Common myeloid progenitor, CD34-positive (primary cell): Measurements from ENCODE around the gene TNP2.
"Not testable (repeated sequence)": the region's sequence is repeated elsewhere in the genome, so short reads cannot be mapped to it uniquely, and the experiment has no call there.

Source experiments
- CTCF ChIA-PET: fragments of 350-600 bp; sonication (Branson Sonifier 250); formaldehyde crosslinking; loops from one replicate; lab custom pipeline; 2021; ENCODE audit warnings: antibody characterized with exemption; lab: Charles Lee
- POLR2A ChIA-PET: fragments of 350-600 bp; sonication (Branson Sonifier 250); formaldehyde crosslinking; loops from one replicate; lab custom pipeline; 2021; ENCODE audit warnings: antibody characterized with exemption; lab: Charles Lee
- DNase-seq, 3 donors: peaks; one replicate each; pipeline versions ENCODE4 v3.0.0 to v3.0.0-alpha.2; 2013
- H3K27ac ChIP-seq, 2 experiments: 1 replicate in 1 of 2; 2 replicates in 1 of 2; pipeline ENCODE4 v1.7.0; 2013; ENCODE audit warnings: inconsistent platforms in 2 of 2, low read length in 2 of 2, mild to moderate bottlenecking in 2 of 2, low read depth in 1 of 2, moderate library complexity in 1 of 2; ENCODE audit not compliant: severe bottlenecking in 2 of 2, insufficient read depth in 1 of 2, poor library complexity in 1 of 2
- H3K27me3 ChIP-seq, 5 experiments: replicated peaks in 2 of 5; 1 replicate in 3 of 5; 2 replicates in 2 of 5; pipeline versions ENCODE4 v1.6.1 to v1.7.0; 2013; ENCODE audit warnings: low read length in 4 of 5, mild to moderate bottlenecking in 2 of 5, moderate library complexity in 2 of 5, inconsistent platforms in 1 of 5; ENCODE audit not compliant: insufficient read depth in 5 of 5, control insufficient read depth in 4 of 5
- H3K36me3 ChIP-seq, 4 experiments: 1 replicate in 2 of 4; 2 replicates in 2 of 4; pipeline versions ENCODE4 v1.6.1 to v1.7.0; 2013; ENCODE audit warnings: low read length in 3 of 4, control low read depth in 1 of 4, mild to moderate bottlenecking in 1 of 4; ENCODE audit not compliant: control insufficient read depth in 4 of 4, insufficient read depth in 4 of 4
- H3K4me1 ChIP-seq, 4 experiments: 1 replicate in 3 of 4; 2 replicates in 1 of 4; pipeline versions ENCODE4 v1.6.1 to v1.7.1; 2013; ENCODE audit warnings: low read length in 3 of 4, mild to moderate bottlenecking in 3 of 4, control low read depth in 1 of 4, inconsistent platforms in 1 of 4, moderate library complexity in 1 of 4; ENCODE audit not compliant: control insufficient read depth in 4 of 4, insufficient read depth in 4 of 4; ENCODE audit errors: control extremely low read depth in 1 of 4
- H3K4me3 ChIP-seq, 7 experiments: 1 replicate in 4 of 7; 2 replicates in 3 of 7; pipeline versions ENCODE4 v1.5.1 to v1.7.0; 2013; ENCODE audit warnings: mild to moderate bottlenecking in 7 of 7, low read length in 6 of 7, moderate library complexity in 6 of 7, inconsistent platforms in 2 of 7, low read depth in 2 of 7, control low read depth in 1 of 7; ENCODE audit not compliant: insufficient read depth in 4 of 7, control insufficient read depth in 1 of 7; ENCODE audit errors: extremely low read depth in 1 of 7
- H3K9me3 ChIP-seq, 5 experiments: 1 replicate in 4 of 5; 2 replicates in 1 of 5; pipeline versions ENCODE4 v1.6.1 to v1.7.1; 2013; ENCODE audit warnings: low read length in 4 of 5, mild to moderate bottlenecking in 2 of 5, inconsistent platforms in 1 of 5, low read depth in 1 of 5, moderate library complexity in 1 of 5; ENCODE audit not compliant: control insufficient read depth in 4 of 5, insufficient read depth in 2 of 5; ENCODE audit errors: control extremely low read depth in 1 of 5
- WGBS: methylation state at CpG from one replicate; pipeline ENCODE4 v1.1.5; 2013; ENCODE audit not compliant: insufficient coverage; 5-methylcytosine and 5-hydroxymethylcytosine counted together

The TNP2 gene

GRCh38 chr16:11300560-11300892 is 31.4 kb upstream of the TNP2 start:
- no peaks in the 10 kb centered on the region for H3K27me3 ChIP-seq
- H3K4me1 ChIP-seq = peaks cover 5 to 43% (median 33%) of the 10 kb centered on the region in 4 experiments
- H3K9me3 ChIP-seq = peaks cover 0 to 5% (median 0%) of the 10 kb centered on the region in 5 experiments
- ChIA-PET POLR2A (no interaction called here), CTCF (interaction anchor here (1.1 to 1.8 kb wide), 2 partner anchors 46 to 336 kb away, joined by 3 to 6 read pairs; no protein-coding TSS in a partner anchor)
- DNase-seq = no peak
- H3K36me3 ChIP-seq = no peaks in the 10 kb centered on the region
- no peak overlapping the region for H3K27ac ChIP-seq
- WGBS = 100% methylated on average over 4 of the region's 7 CpGs
- no peak overlapping the region for H3K4me3 ChIP-seq

GRCh38 chr16:11299865-11300559 is 30.9 kb upstream of the TNP2 start:
- WGBS = 84% methylated on average over 4 of the region's 6 CpGs
- Histone ChIP-seq H3K4me1 (peaks cover 5 to 40% (median 31%) of the 10 kb centered on the region in 4 experiments), H3K4me3 (no peak overlapping the region), H3K27ac (no peak overlapping the region), H3K9me3 (peaks cover 0 to 5% (median 0%) of the 10 kb centered on the region in 5 experiments), H3K36me3 (no peaks in the 10 kb centered on the region), H3K27me3 (no peaks in the 10 kb centered on the region)
- ChIA-PET CTCF (interaction anchor here (1.8 to 3.4 kb wide), 3 partner anchors 15 to 336 kb away, joined by 6 to 19 read pairs (median 15); no protein-coding TSS in a partner anchor), POLR2A (no interaction called here)
- DNase-seq = no peak

- POLR2A ChIA-PET, H3K36me3 ChIP-seq, H3K9me3 ChIP-seq, H3K27me3 ChIP-seq, H3K27ac ChIP-seq, H3K4me3 ChIP-seq: not testable (repeated sequence)
- WGBS = 83% methylated on average over 10 of the region's 13 CpGs
- CTCF ChIA-PET = interaction anchor here (0.8 to 3.4 kb wide), 14 partner anchors 9 to 349 kb away, joined by 3 to 19 read pairs (median 6); no protein-coding TSS in a partner anchor
- peak in 1 of 3 donors; percentile 10 for DNase-seq
- H3K4me1 ChIP-seq = peaks cover 5 to 38% (median 30%) of the 10 kb centered on the region in 4 experiments
Observed at GRCh38 chr16:11298950-11299547, 29.9 kb upstream of the TNP2 start.

GRCh38 chr16:11298143-11298900 is 29.2 kb upstream of the TNP2 start:
- peaks cover 5 to 36% (median 30%) of the 10 kb centered on the region in 4 experiments for H3K4me1 ChIP-seq
- no peak for DNase-seq
- no peaks in the 10 kb centered on the region for H3K9me3 ChIP-seq
- WGBS = 100% methylated on average over 2 of the region's 5 CpGs
- no peaks in the 10 kb centered on the region for H3K27me3 ChIP-seq
- H3K27ac ChIP-seq = no peak overlapping the region
- no peaks in the 10 kb centered on the region for H3K36me3 ChIP-seq
- H3K4me3 ChIP-seq = no peak overlapping the region
- ChIA-PET CTCF (interaction anchor here (0.8 to 3.4 kb wide), 22 partner anchors 9 to 348 kb away, joined by 3 to 19 read pairs (median 6); partner anchors contain the start of gene SOCS1), POLR2A (interaction anchor here (0.6 to 1.7 kb wide), 5 partner anchors 11 to 57 kb away, joined by 3 to 11 read pairs (median 4); partner anchors contain the start of gene SOCS1)

- Histone ChIP-seq H3K27me3 (no peaks in the 10 kb centered on the region), H3K9me3 (no peaks in the 10 kb centered on the region), H3K36me3 (no peaks in the 10 kb centered on the region), H3K4me1 (peaks cover 5 to 36% (median 30%) of the 10 kb centered on the region in 4 experiments), H3K27ac (no peak overlapping the region), H3K4me3 (peak overlapping the region in 4 of 7 experiments; percentile 8 to 49 (median 24))
- ChIA-PET POLR2A (interaction anchor here (0.6 to 1.7 kb wide), 8 partner anchors 11 to 57 kb away, joined by 3 to 11 read pairs (median 4); partner anchors contain the start of gene SOCS1), CTCF (interaction anchor here (0.6 to 3.4 kb wide), 26 partner anchors 10 to 348 kb away, joined by 3 to 19 read pairs (median 5); partner anchors contain the start of gene SOCS1)
- peak; percentile 96 to 99 (median 98) for DNase-seq
- 4% methylated on average over 14 of the region's 19 CpGs for WGBS
Observed at GRCh38 chr16:11297492-11298142, 28.5 kb upstream of the TNP2 start.

- Histone ChIP-seq H3K4me1 (peaks cover 5 to 36% (median 30%) of the 10 kb centered on the region in 4 experiments), H3K27ac (no peak overlapping the region), H3K9me3 (no peaks in the 10 kb centered on the region), H3K4me3 (peak overlapping the region in 4 of 7 experiments; percentile 8 to 49 (median 18)), H3K36me3 (no peaks in the 10 kb centered on the region), H3K27me3 (no peaks in the 10 kb centered on the region)
- POLR2A ChIA-PET = interaction anchor here (0.6 to 1.7 kb wide), 7 partner anchors 12 to 827 kb away, joined by 3 to 11 read pairs (median 4); partner anchors contain the start of gene SOCS1
- CTCF ChIA-PET = interaction anchor here (0.6 to 3.4 kb wide), 24 partner anchors 11 to 247 kb away, joined by 3 to 19 read pairs (median 4); partner anchors contain the start of gene SOCS1
- 57% methylated on average over 3 of the region's 10 CpGs for WGBS
- DNase-seq = peak in 2 of 3 donors; percentile 46 to 66
Observed at GRCh38 chr16:11296706-11297491, 27.8 kb upstream of the TNP2 start.
